OCI-LY7 (cell line): ENCODE results near the gene LDHAL6B. TPM values are rescaled to one million over a fixed set of nuclear protein-coding genes. Genes with fewer than 3 reads are reported as not detected.

Source experiments
- BruUV-seq: library from RNA; stranded (reverse); fragments of 400-500 nt; replicated peaks from 2 replicates; lab custom pipeline; 2021; lab: Mats Ljungman, UMichigan
- CTCF ChIA-PET: fragments of 300-600 bp; sonication (Branson Sonifier 250); formaldehyde crosslinking; loops from one replicate; lab custom pipeline; 2022; ENCODE audit warnings: antibody characterized with exemption; ENCODE audit not compliant: unreplicated experiment; lab: Charles Lee
- POLR2A ChIA-PET: fragments of 300-600 bp; sonication (Branson Sonifier 250); formaldehyde crosslinking; loops from one replicate; lab custom pipeline; 2022; ENCODE audit warnings: antibody characterized with exemption; lab: Charles Lee
- DNase-seq: peaks from one replicate; pipeline ENCODE4 v3.0.0-alpha.2; 2015; ENCODE audit warnings: low spot score
- H2AFZ ChIP-seq: fragments of 200-600 bp; sonication (generic), shearing (Covaris generic); 2 replicates; pipeline ENCODE4 v1.6.1; 2014; ENCODE audit warnings: mild to moderate bottlenecking, antibody characterized with exemption, low read length, moderate library complexity
- H3K27ac ChIP-seq: fragments of 200-600 bp; sonication (generic); 2 replicates; pipeline ENCODE4 v1.5.1; 2014; ENCODE audit warnings: mixed run types, low read depth, mild to moderate bottlenecking, moderate library complexity, low read length, inconsistent platforms; ENCODE audit not compliant: poor library complexity, severe bottlenecking
- H3K36me3 ChIP-seq: fragments of 200-600 bp; sonication (generic); 2 replicates; pipeline ENCODE4 v1.6.1; 2014; ENCODE audit warnings: mild to moderate bottlenecking, antibody characterized with exemption, low read length, moderate library complexity, mixed read lengths; ENCODE audit not compliant: insufficient read depth
- H3K4me1 ChIP-seq: fragments of 200-600 bp; sonication (generic); 2 replicates; pipeline ENCODE4 v1.5.1; 2014; ENCODE audit warnings: mild to moderate bottlenecking, low read length; ENCODE audit not compliant: insufficient read depth, poor library complexity, severe bottlenecking
- H3K4me2 ChIP-seq: fragments of 200-600 bp; sonication (generic); 2 replicates; pipeline ENCODE4 v1.6.1; 2014; ENCODE audit warnings: mild to moderate bottlenecking, low read length
- H3K4me3 ChIP-seq: fragments of 200-600 bp; sonication (generic); 2 replicates; pipeline ENCODE4 v1.5.1; 2014; ENCODE audit warnings: mild to moderate bottlenecking, low read depth, low read length; ENCODE audit not compliant: poor library complexity, severe bottlenecking
- H3K79me2 ChIP-seq: fragments of 200-600 bp; sonication (generic); 2 replicates; pipeline ENCODE4 v1.6.1; 2016; ENCODE audit warnings: low read depth, mild to moderate bottlenecking, low read length, moderate library complexity, mixed read lengths; ENCODE audit not compliant: insufficient read depth
- H3K9me2 ChIP-seq: fragments of 200-600 bp; sonication (generic); 2 replicates; pipeline ENCODE4 v1.6.1; 2016; ENCODE audit warnings: mild to moderate bottlenecking, low read length, mixed read lengths; ENCODE audit not compliant: insufficient read depth
- H3K9me3 ChIP-seq: fragments of 200-600 bp; sonication (generic); 2 replicates; pipeline ENCODE4 v1.6.1; 2014; ENCODE audit warnings: mild to moderate bottlenecking, mixed run types, low read length, mixed read lengths
- H4K20me1 ChIP-seq: fragments of 200-600 bp; sonication (generic); 2 replicates; pipeline ENCODE4 v1.6.1; 2014; ENCODE audit warnings: mild to moderate bottlenecking, antibody characterized with exemption, low read length, moderate library complexity, mixed read lengths; ENCODE audit not compliant: insufficient read depth
- EZH2phosphoT487 ChIP-seq: fragments of 200-600 bp; sonication (generic); IDR thresholded peaks from 2 replicates; pipeline ENCODE4 v1.6.1; 2018; ENCODE audit warnings: low read depth, borderline replicate concordance, mild to moderate bottlenecking, mixed run types, antibody characterized with exemption, low read length, moderate library complexity, mixed read lengths
- intact Hi-C: fragments of 100-400 bp; cut with micrococcal nuclease; formaldehyde crosslinking; loops from one replicate; pipeline ENCODE4 v1.10.0; 2022; ENCODE audit not compliant: unreplicated experiment
- total RNA-seq, 2 experiments: library from RNA; depleted of rRNA in 1 of 2; stranded (reverse); fragments of >200 nt in 1 of 2; shearing (Covaris generic) in 1 of 2; gene quantifications; 2 replicates each; pipeline ENCODE4 v1.2.3, GENCODE V29; 2014 to 2022
- TF ChIP-seq, protein P1 (sequence below): fragments of 200-600 bp; sonication (generic); conservative IDR thresholded peaks from 2 replicates; pipeline ENCODE4 v1.5.1; 2014; ENCODE audit warnings: mild to moderate bottlenecking, antibody characterized with exemption, low read length, moderate library complexity, mixed read lengths

The LDHAL6B gene
- total RNA-seq, 2 experiments from 2014 or later = 0.09 TPM; not detected in 1

DNA sequence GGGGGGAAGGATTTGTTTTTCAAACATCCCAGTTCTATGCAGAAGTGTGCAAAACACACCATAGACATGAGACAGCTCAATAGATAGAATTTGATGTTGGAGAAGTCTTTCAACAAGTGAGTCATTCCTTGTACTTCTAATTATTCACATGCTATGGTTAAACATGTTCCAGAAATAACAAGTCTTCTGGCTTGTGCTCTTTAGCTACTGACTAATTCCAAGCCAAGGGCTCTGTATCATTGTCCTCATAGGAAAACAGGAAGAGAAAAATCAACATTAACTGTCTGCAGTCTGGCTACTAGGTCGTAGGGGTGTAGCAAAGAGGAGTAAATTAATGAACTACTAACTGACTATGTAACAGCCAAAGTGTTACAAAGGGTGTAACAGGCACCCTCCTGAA lies 25.8 kb downstream of the LDHAL6B start:
- ChIA-PET CTCF (no interaction called here), POLR2A (interaction anchor here (1.0 kb wide), 1 partner anchor 9 kb away, joined by 3 read pairs; no protein-coding TSS in a partner anchor)
- intact Hi-C loops = no loop called here
- H4K20me1 ChIP-seq = no peaks in the 10 kb centered on the region
- H3K79me2 ChIP-seq = no peaks in the 10 kb centered on the region
- H3K4me2 ChIP-seq = no peak overlapping the region
- H3K9me2 ChIP-seq = no peaks in the 10 kb centered on the region
- no peak for DNase-seq
- no peak overlapping the region for H3K27ac ChIP-seq
- no peaks in the 10 kb centered on the region for H3K9me3 ChIP-seq
- BruUV-seq = no TSS peak
- H2AFZ ChIP-seq = no peak overlapping the region
- no peaks in the 10 kb centered on the region for H3K36me3 ChIP-seq
- no peak overlapping the region for H3K4me3 ChIP-seq
- H3K4me1 ChIP-seq = peaks cover 8% of the 10 kb centered on the region
- TF ChIP-seq, protein P1, sequence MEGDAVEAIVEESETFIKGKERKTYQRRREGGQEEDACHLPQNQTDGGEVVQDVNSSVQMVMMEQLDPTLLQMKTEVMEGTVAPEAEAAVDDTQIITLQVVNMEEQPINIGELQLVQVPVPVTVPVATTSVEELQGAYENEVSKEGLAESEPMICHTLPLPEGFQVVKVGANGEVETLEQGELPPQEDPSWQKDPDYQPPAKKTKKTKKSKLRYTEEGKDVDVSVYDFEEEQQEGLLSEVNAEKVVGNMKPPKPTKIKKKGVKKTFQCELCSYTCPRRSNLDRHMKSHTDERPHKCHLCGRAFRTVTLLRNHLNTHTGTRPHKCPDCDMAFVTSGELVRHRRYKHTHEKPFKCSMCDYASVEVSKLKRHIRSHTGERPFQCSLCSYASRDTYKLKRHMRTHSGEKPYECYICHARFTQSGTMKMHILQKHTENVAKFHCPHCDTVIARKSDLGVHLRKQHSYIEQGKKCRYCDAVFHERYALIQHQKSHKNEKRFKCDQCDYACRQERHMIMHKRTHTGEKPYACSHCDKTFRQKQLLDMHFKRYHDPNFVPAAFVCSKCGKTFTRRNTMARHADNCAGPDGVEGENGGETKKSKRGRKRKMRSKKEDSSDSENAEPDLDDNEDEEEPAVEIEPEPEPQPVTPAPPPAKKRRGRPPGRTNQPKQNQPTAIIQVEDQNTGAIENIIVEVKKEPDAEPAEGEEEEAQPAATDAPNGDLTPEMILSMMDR = no peak
- no peak for TF ChIP-seq EZH2phosphoT487

GRCh38 chr15:59236394-59236793 lies 29.8 kb downstream of the LDHAL6B start:
- Histone ChIP-seq H3K9me2 (no peaks in the 10 kb centered on the region), H4K20me1 (no peaks in the 10 kb centered on the region), H3K9me3 (no peaks in the 10 kb centered on the region), H3K79me2 (no peaks in the 10 kb centered on the region), H3K36me3 (no peaks in the 10 kb centered on the region), H3K4me3 (no peak overlapping the region), H3K4me1 (peaks cover 9% of the 10 kb centered on the region), H3K27ac (no peak overlapping the region), H3K4me2 (no peak overlapping the region), H2AFZ (no peak overlapping the region; the same call in 1 of the 2 replicates)
- DNase-seq = no peak
- ChIA-PET POLR2A (no interaction called here), CTCF (no interaction called here)
- no peak for TF ChIP-seq EZH2phosphoT487
- TF ChIP-seq, protein P1 = no peak
- no TSS peak for BruUV-seq
- intact Hi-C loops = no loop called here

DNA sequence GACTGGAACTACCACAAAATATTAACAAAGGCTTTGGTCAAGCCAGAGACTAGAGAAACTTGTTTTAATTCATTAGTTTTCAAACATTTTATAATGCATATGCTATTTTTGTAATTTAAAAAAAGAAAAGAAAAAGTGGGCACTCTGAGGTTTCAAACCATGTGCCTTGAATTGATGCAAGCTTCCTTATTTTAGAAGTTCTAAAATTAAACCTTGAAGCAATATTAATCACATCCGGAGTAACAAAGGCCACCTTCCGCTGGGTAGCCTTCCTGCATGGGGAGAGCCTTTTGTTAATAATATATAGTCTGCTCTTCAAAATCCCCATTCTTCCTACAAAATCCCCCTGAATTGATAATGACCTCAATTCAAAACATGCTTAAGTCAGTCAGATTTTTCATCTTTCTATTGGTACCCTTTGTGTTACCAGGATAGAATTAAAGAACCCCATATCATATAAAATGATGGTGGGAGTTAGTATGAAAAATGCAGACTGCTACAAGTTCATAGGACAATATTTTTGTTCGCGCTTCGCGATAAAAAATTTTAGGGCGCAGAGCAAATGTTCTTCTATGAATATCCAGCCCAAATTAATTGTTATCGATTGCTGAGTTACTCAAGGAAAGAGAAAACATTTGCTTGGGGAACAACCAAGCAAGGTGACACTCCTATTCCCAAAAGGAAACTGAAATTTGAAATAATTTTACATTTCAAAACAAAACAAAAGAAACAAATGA lies 30.6 kb downstream of the LDHAL6B start:
- BruUV-seq = no TSS peak

More for the DNA sequence above, 30.6 kb downstream of the LDHAL6B start:
- peak overlapping the region; percentile 55; the same call in 1 of the 2 replicates for H2AFZ ChIP-seq
- CTCF ChIA-PET = no interaction called here
- POLR2A ChIA-PET = interaction anchor here (0.6 to 0.9 kb wide), 3 partner anchors 10 to 15 kb away, joined by 3 read pairs; no protein-coding TSS in a partner anchor
- H4K20me1 ChIP-seq = no peaks in the 10 kb centered on the region
- no peak overlapping the region for H3K27ac ChIP-seq
- no peak overlapping the region for H3K4me3 ChIP-seq
- H3K4me2 ChIP-seq = peak overlapping the region; percentile 5; the same call in 1 of the 2 replicates
- no peaks in the 10 kb centered on the region for H3K9me2 ChIP-seq
- no peak for TF ChIP-seq EZH2phosphoT487
- TF ChIP-seq, protein P1 = no peak
- peak; percentile 11 for DNase-seq
- H3K9me3 ChIP-seq = no peaks in the 10 kb centered on the region
- H3K79me2 ChIP-seq = no peaks in the 10 kb centered on the region
- intact Hi-C loops = no loop called here
- H3K36me3 ChIP-seq = no peaks in the 10 kb centered on the region
- H3K4me1 ChIP-seq = peaks cover 9% of the 10 kb centered on the region
